ENCODE results near the gene EYS.

The EYS gene

DNA sequence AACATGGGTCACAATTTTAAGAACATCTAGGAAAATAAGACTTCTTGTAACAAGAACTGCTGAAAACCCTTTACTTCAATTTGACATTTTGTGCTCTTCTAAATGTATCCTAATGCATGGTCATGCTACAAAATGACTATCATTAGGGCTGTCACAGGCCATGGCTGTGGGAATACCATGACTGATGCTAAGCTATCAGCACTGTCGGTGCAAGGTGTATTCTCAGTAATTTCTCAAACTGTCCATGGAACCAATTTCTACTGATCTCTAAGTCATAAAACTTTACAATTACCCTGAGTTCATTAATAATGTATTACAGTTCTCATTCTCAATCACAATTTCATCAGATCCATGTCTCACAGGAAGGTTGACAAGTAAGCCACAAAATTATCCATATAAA, 625.3 kb downstream of the EYS start:
- Histone ChIP-seq H3K36me3 (ENCODE audit: control insufficient read depth in 1 of 2, insufficient read depth in 2 of 2, low read length in 2 of 2) (no peaks in the 10 kb centered on the region), H3K27me3 (ENCODE audit: control insufficient read depth in 1 of 2, insufficient read depth in 2 of 2, low read length in 2 of 2) (no peaks in the 10 kb centered on the region), H3K9me3 (ENCODE audit: control insufficient read depth in 1 of 2, low read length in 2 of 2) (peaks cover 0 to 3% of the 10 kb centered on the region in 2 donors), H3K4me3 (ENCODE audit: low read depth in 1 of 2, low read length in 2 of 2) (no peak overlapping the region), H3K9ac (ENCODE audit: low read depth in 1 of 2, low read length in 2 of 2) (no peak overlapping the region), H3K4me1 (ENCODE audit: control insufficient read depth in 1 of 2, insufficient read depth in 2 of 2, low read length in 2 of 2) (no peaks in the 10 kb centered on the region), H3K27ac (ENCODE audit: low read depth, low read length) (no peak overlapping the region)

DNA sequence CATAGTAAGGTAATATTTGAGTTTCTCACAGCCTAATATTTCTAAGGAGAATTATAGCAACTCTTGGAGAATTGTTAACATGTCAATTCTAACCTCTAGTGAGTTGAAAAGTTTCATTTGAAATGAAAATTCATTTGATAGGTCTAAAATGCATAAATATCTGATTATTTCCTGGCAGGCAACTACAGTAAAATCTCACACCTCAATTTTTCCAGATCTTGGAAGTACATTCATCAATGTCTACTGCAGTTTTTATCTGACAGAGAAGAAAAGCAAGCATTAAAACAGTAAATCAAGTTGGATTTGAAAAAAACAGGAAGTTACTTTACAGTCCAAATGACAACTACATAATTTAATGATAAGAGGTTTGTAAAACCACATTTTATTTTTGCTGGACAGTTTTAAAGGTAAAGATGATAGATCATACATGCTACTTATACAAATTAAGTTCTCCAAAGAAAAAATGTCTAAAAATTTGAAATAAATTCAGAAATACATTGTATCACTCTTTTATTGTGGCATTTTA, 631.3 kb downstream of the EYS start:
- H3K9me3 ChIP-seq (ENCODE audit: control insufficient read depth in 1 of 2, low read length in 2 of 2) = peaks cover 0 to 5% of the 10 kb centered on the region in 2 donors
- no peaks in the 10 kb centered on the region for H3K27me3 ChIP-seq (ENCODE audit: control insufficient read depth in 1 of 2, insufficient read depth in 2 of 2, low read length in 2 of 2)
- no peaks in the 10 kb centered on the region for H3K36me3 ChIP-seq (ENCODE audit: control insufficient read depth in 1 of 2, insufficient read depth in 2 of 2, low read length in 2 of 2)
- no peak overlapping the region for H3K9ac ChIP-seq (ENCODE audit: low read depth in 1 of 2, low read length in 2 of 2)
- no peak overlapping the region for H3K27ac ChIP-seq (ENCODE audit: low read depth, low read length)
- no peak overlapping the region for H3K4me3 ChIP-seq (ENCODE audit: low read depth in 1 of 2, low read length in 2 of 2)
- no peaks in the 10 kb centered on the region for H3K4me1 ChIP-seq (ENCODE audit: control insufficient read depth in 1 of 2, insufficient read depth in 2 of 2, low read length in 2 of 2)

DNA sequence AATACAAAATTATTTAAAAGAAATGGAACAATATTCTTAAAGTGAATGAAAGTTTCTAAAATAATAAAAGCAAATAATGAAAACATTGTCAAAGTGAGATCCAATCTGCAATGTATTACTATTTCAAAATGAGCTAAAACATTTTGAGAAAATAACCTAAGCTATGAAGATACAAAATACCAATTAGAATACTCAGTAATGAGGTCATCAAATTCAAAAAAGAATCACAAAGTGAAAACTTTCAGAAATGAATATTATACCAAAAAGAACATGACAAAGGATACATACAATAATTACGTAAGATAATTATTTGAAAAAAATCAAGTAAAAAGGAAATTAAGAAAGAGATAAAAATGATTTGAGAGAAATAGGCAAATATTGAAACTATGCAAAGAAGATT, 634.5 kb downstream of the EYS start:
- no peaks in the 10 kb centered on the region for H3K4me1 ChIP-seq (ENCODE audit: control insufficient read depth in 1 of 2, insufficient read depth in 2 of 2, low read length in 2 of 2)
- H3K27me3 ChIP-seq (ENCODE audit: control insufficient read depth in 1 of 2, insufficient read depth in 2 of 2, low read length in 2 of 2) = no peaks in the 10 kb centered on the region
- H3K27ac ChIP-seq (ENCODE audit: low read depth, low read length) = no peak overlapping the region
- no peaks in the 10 kb centered on the region for H3K36me3 ChIP-seq (ENCODE audit: control insufficient read depth in 1 of 2, insufficient read depth in 2 of 2, low read length in 2 of 2)
- no peak overlapping the region for H3K4me3 ChIP-seq (ENCODE audit: low read depth in 1 of 2, low read length in 2 of 2)
- no peak overlapping the region for H3K9ac ChIP-seq (ENCODE audit: low read depth in 1 of 2, low read length in 2 of 2)
- H3K9me3 ChIP-seq (ENCODE audit: control insufficient read depth in 1 of 2, low read length in 2 of 2) = peaks cover 0 to 5% of the 10 kb centered on the region in 2 donors

DNA sequence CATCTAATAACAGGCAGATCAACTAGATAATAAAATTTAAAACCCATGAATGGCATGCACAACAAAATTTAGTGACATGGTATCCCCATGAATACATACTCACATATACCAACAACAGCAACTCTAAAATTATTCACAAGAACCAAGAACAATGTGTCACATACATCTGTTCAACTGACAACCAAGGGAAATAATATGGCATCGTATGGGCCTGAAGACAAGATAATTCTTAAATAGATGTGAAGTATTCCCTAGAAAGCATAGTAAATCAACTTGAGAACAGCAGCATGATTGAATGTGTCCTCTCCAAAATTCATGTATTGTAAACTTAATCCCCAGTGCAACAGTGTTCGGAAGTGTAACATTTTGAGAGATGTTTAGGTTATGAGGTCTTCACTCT, 635.5 kb downstream of the EYS start:
- Histone ChIP-seq H3K9me3 (ENCODE audit: control insufficient read depth in 1 of 2, low read length in 2 of 2) (peaks cover 0 to 5% of the 10 kb centered on the region in 2 donors), H3K36me3 (ENCODE audit: control insufficient read depth in 1 of 2, insufficient read depth in 2 of 2, low read length in 2 of 2) (no peaks in the 10 kb centered on the region), H3K27ac (ENCODE audit: low read depth, low read length) (no peak overlapping the region), H3K27me3 (ENCODE audit: control insufficient read depth in 1 of 2, insufficient read depth in 2 of 2, low read length in 2 of 2) (no peaks in the 10 kb centered on the region), H3K4me1 (ENCODE audit: control insufficient read depth in 1 of 2, insufficient read depth in 2 of 2, low read length in 2 of 2) (no peaks in the 10 kb centered on the region), H3K4me3 (ENCODE audit: low read depth in 1 of 2, low read length in 2 of 2) (no peak overlapping the region), H3K9ac (ENCODE audit: low read depth in 1 of 2, low read length in 2 of 2) (no peak overlapping the region)

DNA sequence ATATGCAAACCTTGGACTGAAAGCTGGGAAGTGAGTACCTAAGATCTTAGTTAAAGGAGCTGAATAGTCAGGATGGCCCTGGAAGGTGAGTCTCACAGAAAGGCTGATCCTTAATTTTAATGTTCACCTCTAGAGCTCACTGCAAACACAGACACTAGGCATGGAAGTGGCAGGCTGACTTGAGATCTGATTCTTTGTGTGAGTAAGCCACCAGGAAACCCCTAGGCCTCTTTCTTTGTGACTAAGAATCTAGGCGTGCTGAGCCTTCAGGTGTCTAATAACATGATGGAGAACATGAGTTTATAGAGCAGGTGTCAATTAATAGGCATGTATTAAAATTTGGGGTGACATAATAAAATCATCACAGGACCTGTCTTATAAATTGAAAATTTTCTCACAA, 642.2 kb downstream of the EYS start:
- H3K27me3 ChIP-seq (ENCODE audit: control insufficient read depth in 1 of 2, insufficient read depth in 2 of 2, low read length in 2 of 2) = no peaks in the 10 kb centered on the region
- H3K36me3 ChIP-seq (ENCODE audit: control insufficient read depth in 1 of 2, insufficient read depth in 2 of 2, low read length in 2 of 2) = no peaks in the 10 kb centered on the region
- no peaks in the 10 kb centered on the region for H3K4me1 ChIP-seq (ENCODE audit: control insufficient read depth in 1 of 2, insufficient read depth in 2 of 2, low read length in 2 of 2)
- H3K4me3 ChIP-seq (ENCODE audit: low read depth in 1 of 2, low read length in 2 of 2) = no peak overlapping the region
- no peak overlapping the region for H3K27ac ChIP-seq (ENCODE audit: low read depth, low read length)
- H3K9ac ChIP-seq (ENCODE audit: low read depth in 1 of 2, low read length in 2 of 2) = no peak overlapping the region
- H3K9me3 ChIP-seq (ENCODE audit: control insufficient read depth in 1 of 2, low read length in 2 of 2) = peaks cover 0 to 3% of the 10 kb centered on the region in 2 donors

DNA sequence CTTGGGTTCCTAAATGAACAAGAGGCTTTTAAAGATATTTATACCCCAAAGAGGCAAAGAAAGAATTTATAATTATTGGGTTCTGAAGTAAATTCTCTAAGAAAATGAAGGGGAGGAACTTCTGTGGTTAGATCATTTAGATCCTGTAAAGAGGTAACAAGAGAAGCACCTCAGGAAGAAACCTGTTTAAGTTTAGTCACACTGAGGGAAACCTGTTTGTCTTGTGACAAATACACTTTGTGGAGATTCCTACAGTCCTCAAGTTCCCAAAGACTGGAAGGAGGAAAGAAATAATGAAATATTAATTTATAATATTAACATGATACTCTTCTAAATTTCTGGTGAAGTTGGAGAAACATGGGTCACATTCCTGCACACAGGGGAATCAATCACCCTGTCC, 647.5 kb downstream of the EYS start:
- Histone ChIP-seq H3K27me3 (ENCODE audit: control insufficient read depth in 1 of 2, insufficient read depth in 2 of 2, low read length in 2 of 2) (no peaks in the 10 kb centered on the region), H3K4me1 (ENCODE audit: control insufficient read depth in 1 of 2, insufficient read depth in 2 of 2, low read length in 2 of 2) (no peaks in the 10 kb centered on the region), H3K27ac (ENCODE audit: low read depth, low read length) (no peak overlapping the region), H3K9me3 (ENCODE audit: control insufficient read depth in 1 of 2, low read length in 2 of 2) (peaks cover 0 to 3% of the 10 kb centered on the region in 2 donors), H3K36me3 (ENCODE audit: control insufficient read depth in 1 of 2, insufficient read depth in 2 of 2, low read length in 2 of 2) (no peaks in the 10 kb centered on the region), H3K4me3 (ENCODE audit: low read depth in 1 of 2, low read length in 2 of 2) (no peak overlapping the region), H3K9ac (ENCODE audit: low read depth in 1 of 2, low read length in 2 of 2) (no peak overlapping the region)

DNA sequence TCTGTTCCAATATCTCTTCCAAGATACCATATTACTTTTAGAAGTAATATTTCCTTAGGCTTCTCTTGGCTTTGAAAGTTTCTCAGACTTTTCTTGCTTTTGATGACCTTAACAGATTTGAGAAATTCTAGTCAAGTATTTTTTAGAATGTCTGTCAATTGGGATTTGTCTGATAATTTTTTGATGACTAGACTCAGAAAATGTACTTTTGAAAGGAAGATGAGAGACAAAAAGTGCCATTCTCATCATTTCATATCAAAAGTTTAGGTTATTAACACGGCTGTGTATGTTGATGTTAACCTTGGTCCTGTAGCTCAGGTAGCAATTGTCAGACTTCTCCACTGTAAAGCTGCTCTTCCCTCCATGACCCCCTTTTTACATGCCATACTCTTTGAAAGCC, 651.5 kb downstream of the EYS start:
- Histone ChIP-seq H3K9me3 (ENCODE audit: control insufficient read depth in 1 of 2, low read length in 2 of 2) (no peaks in the 10 kb centered on the region), H3K9ac (ENCODE audit: low read depth in 1 of 2, low read length in 2 of 2) (no peak overlapping the region), H3K4me3 (ENCODE audit: low read depth in 1 of 2, low read length in 2 of 2) (no peak overlapping the region), H3K4me1 (ENCODE audit: control insufficient read depth in 1 of 2, insufficient read depth in 2 of 2, low read length in 2 of 2) (no peaks in the 10 kb centered on the region), H3K36me3 (ENCODE audit: control insufficient read depth in 1 of 2, insufficient read depth in 2 of 2, low read length in 2 of 2) (no peaks in the 10 kb centered on the region), H3K27ac (ENCODE audit: low read depth, low read length) (no peak overlapping the region), H3K27me3 (ENCODE audit: control insufficient read depth in 1 of 2, insufficient read depth in 2 of 2, low read length in 2 of 2) (no peaks in the 10 kb centered on the region)

DNA sequence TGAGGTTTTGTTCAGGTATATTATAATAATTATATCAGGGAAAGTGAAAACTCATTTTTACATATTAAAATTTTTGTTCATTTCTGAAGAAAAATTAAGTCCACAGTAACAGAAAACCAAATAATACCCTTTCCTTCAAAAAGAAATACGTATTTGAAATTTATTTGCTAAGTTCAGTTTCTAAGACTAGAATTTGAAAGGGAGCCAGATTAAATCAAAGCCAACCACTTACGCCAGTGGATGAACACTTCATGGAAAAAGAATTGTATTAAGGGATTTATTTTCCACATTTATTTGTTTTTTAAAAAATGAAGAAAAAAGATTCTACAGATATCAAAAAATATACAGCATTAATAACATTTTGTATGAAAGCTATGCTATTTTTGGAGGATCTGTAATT, 654.4 kb downstream of the EYS start:
- peaks cover 0 to 1% of the 10 kb centered on the region in 2 donors for H3K9me3 ChIP-seq (ENCODE audit: control insufficient read depth in 1 of 2, low read length in 2 of 2)
- no peaks in the 10 kb centered on the region for H3K36me3 ChIP-seq (ENCODE audit: control insufficient read depth in 1 of 2, insufficient read depth in 2 of 2, low read length in 2 of 2)
- H3K27ac ChIP-seq (ENCODE audit: low read depth, low read length) = no peak overlapping the region
- H3K27me3 ChIP-seq (ENCODE audit: control insufficient read depth in 1 of 2, insufficient read depth in 2 of 2, low read length in 2 of 2) = no peaks in the 10 kb centered on the region
- no peaks in the 10 kb centered on the region for H3K4me1 ChIP-seq (ENCODE audit: control insufficient read depth in 1 of 2, insufficient read depth in 2 of 2, low read length in 2 of 2)
- H3K9ac ChIP-seq (ENCODE audit: low read depth in 1 of 2, low read length in 2 of 2) = no peak overlapping the region
- H3K4me3 ChIP-seq (ENCODE audit: low read depth in 1 of 2, low read length in 2 of 2) = no peak overlapping the region

DNA sequence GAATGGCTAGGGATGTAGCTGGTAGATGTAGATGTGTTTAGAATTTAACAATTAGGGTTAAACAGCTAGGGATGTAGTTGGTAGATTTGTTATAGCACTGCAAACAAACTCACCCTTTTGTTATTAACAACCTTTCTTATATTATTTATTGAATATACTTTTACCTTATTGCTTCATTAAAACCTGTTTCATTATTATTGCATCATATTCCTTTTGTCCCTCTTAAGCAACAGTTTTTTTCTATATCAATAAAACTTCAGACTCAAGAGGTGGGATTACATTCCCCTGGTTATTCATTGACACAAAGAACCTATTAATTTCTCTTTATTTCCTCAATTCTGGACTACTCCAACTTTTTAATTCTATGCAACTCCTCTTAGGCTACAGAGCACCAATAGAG, 661.2 kb downstream of the EYS start:
- no peak overlapping the region for H3K4me3 ChIP-seq (ENCODE audit: low read depth in 1 of 2, low read length in 2 of 2)
- no peaks in the 10 kb centered on the region for H3K36me3 ChIP-seq (ENCODE audit: control insufficient read depth in 1 of 2, insufficient read depth in 2 of 2, low read length in 2 of 2)
- H3K27ac ChIP-seq (ENCODE audit: low read depth, low read length) = no peak overlapping the region
- H3K9ac ChIP-seq (ENCODE audit: low read depth in 1 of 2, low read length in 2 of 2) = no peak overlapping the region
- no peaks in the 10 kb centered on the region for H3K4me1 ChIP-seq (ENCODE audit: control insufficient read depth in 1 of 2, insufficient read depth in 2 of 2, low read length in 2 of 2)
- H3K9me3 ChIP-seq (ENCODE audit: control insufficient read depth in 1 of 2, low read length in 2 of 2) = peaks cover 3 to 10% of the 10 kb centered on the region in 2 donors
- no peaks in the 10 kb centered on the region for H3K27me3 ChIP-seq (ENCODE audit: control insufficient read depth in 1 of 2, insufficient read depth in 2 of 2, low read length in 2 of 2)

DNA sequence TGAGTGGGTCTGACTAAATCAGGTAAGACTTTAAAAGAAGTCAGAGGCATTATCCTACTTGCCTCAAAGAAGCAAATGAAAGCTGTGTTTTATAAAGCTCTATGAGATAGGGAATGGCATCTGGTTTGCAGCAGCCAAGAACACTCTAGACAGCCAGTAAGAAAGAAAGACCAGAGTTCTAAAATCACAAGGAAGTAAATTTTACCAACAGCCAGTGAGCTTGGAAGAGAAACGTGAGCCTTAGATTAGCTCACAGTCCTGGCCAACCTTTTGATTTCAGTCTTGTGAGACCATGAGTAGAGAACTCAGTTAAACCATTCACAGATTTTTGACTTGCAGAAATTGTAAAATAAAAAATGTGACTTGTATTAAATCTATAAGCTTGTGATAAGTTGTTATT, 693.0 kb downstream of the EYS start:
- peaks cover 2 to 5% of the 10 kb centered on the region in 2 donors for H3K9me3 ChIP-seq (ENCODE audit: control insufficient read depth in 1 of 2, low read length in 2 of 2)
- no peak overlapping the region for H3K27ac ChIP-seq (ENCODE audit: low read depth, low read length)
- H3K27me3 ChIP-seq (ENCODE audit: control insufficient read depth in 1 of 2, insufficient read depth in 2 of 2, low read length in 2 of 2) = no peaks in the 10 kb centered on the region
- H3K4me3 ChIP-seq (ENCODE audit: low read depth in 1 of 2, low read length in 2 of 2) = no peak overlapping the region
- H3K36me3 ChIP-seq (ENCODE audit: control insufficient read depth in 1 of 2, insufficient read depth in 2 of 2, low read length in 2 of 2) = no peaks in the 10 kb centered on the region
- no peaks in the 10 kb centered on the region for H3K4me1 ChIP-seq (ENCODE audit: control insufficient read depth in 1 of 2, insufficient read depth in 2 of 2, low read length in 2 of 2)
- no peak overlapping the region for H3K9ac ChIP-seq (ENCODE audit: low read depth in 1 of 2, low read length in 2 of 2)

DNA sequence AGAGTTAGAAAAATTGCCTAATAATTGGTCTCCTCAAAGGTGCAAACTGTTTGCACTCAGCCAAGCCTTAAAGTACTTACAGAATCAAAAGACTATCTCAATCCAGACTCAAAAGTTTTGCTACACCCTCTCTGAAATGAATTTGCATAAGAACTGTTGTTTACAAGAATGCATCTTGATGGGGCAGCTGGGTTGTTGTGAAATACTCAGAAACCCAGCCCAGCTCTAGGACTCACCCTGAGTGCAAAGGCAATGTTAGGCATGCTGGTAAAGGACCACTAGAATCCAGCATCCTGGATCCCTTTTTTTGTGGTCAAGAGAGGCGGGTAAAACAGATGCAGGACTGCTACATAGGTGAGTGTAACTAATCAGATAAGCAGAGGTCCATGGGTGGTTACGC, 700.2 kb downstream of the EYS start:
- H3K4me1 ChIP-seq (ENCODE audit: control insufficient read depth in 1 of 2, insufficient read depth in 2 of 2, low read length in 2 of 2) = no peaks in the 10 kb centered on the region
- no peak overlapping the region for H3K9ac ChIP-seq (ENCODE audit: low read depth in 1 of 2, low read length in 2 of 2)
- no peaks in the 10 kb centered on the region for H3K36me3 ChIP-seq (ENCODE audit: control insufficient read depth in 1 of 2, insufficient read depth in 2 of 2, low read length in 2 of 2)
- H3K27me3 ChIP-seq (ENCODE audit: control insufficient read depth in 1 of 2, insufficient read depth in 2 of 2, low read length in 2 of 2) = no peaks in the 10 kb centered on the region
- no peak overlapping the region for H3K27ac ChIP-seq (ENCODE audit: low read depth, low read length)
- H3K9me3 ChIP-seq (ENCODE audit: control insufficient read depth in 1 of 2, low read length in 2 of 2) = peaks cover 3 to 10% of the 10 kb centered on the region in 2 donors
- H3K4me3 ChIP-seq (ENCODE audit: low read depth in 1 of 2, low read length in 2 of 2) = no peak overlapping the region
